GM19099 (cell line): Measurements from ENCODE around the gene CD247.

Source experiments
- POLR2A ChIP-seq: IDR thresholded peaks from 3 replicates; pipeline ENCODE4 v1.6.1; 2011; ENCODE audit warnings: low read depth; ENCODE audit not compliant: insufficient read length; ENCODE audit errors: extremely low read depth

Gene CD247

GRCh38 chr1:167546935-167547334 lies 28.6 kb upstream of the CD247 start:
- TF ChIP-seq POLR2A: no peak

DNA sequence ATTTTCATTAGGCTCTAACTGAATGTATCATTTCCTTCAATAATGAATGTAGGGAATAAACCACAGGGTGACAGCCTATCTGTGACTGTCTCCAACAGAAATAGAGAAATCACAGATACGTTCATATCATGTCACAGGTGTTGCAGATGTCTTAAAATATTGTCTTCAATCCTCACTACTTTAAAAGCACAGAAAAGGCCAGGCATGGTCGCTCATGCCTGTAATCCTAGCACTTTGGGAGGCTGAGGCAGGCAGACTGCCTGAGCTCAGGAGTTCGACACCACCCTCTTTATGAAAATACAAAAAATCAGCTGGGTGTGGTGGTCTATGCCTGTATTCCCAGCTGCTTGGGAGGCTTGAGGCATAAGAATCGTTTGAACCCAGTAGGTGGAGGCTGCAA lies 27.0 kb upstream of the CD247 start:
- no peak for TF ChIP-seq POLR2A

DNA sequence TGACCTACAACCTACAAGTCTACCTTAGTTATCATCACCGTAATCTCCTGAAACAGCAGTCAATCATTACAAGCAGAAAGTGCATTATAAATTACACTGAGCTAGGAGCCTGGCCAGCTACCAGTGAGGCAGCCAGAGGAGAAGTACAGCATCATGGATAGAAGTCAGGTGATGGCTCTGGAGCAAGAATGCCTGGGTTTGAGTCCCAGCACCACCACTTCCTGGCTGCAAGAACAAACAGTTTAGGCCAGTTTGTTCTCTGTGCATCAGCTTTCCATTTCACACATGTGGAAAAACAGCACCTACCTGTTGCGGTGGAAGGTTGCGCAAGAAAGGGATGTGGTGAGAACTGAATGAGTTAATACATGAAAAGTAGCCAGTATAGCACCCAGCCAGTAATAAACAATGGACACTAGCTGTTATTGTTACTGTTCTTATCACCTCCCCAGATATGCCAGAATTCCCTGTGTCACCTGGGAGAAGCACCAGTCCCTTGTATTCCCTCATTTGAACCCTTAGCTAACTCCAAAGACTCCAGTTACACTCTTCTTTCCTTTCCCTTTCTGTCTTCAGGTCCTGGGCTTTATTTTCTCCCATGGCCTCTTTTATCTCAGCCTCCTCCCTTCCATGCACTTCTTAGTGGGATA lies 26.2 kb upstream of the CD247 start:
- no peak for TF ChIP-seq POLR2A

- no peak for TF ChIP-seq POLR2A
Observed at GRCh38 chr1:167543199-167543990, 25.1 kb upstream of the CD247 start.

DNA sequence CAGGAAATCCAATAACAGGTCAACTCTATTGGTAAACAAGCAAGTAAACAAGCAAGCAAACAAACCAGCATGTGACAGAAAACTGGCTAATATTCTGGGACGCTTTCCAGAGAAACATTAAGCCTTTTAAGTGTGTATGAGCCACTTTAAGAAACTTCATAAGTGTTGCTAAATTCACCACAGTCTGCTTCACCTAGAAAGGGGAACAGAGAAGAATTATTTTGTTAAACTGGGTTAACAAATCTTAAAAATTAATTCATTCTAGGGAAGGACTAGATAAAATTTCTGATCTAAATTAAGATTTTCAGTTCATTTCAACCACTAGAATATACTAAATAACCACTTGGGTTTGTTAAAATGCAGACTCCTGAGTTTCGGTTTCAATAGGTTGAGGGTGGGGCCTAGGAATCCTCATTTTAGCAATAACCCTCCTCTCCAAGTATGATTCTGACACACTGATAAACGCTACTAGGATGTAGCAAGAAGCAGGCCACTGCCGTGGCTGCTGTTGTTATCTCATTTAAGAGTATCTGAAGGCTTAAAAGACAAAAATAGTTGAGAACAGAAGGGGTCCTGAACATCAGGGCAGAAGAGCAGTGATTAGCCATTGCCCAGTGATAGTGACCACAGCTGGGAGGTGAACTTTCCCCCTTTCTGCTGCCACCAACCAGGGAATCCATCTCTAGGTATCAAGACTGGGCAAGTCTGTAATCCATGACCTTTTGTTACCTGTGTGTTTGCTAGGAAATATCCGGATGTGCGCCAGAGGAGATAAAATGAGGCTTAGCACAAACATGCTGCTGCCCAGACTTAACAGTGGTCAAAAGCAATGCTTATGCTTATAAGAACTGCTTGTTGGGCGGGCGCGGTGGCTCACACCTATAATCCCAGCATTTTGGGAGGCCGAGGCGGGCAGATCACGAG lies 24.0 kb upstream of the CD247 start:
- no peak for TF ChIP-seq POLR2A

DNA sequence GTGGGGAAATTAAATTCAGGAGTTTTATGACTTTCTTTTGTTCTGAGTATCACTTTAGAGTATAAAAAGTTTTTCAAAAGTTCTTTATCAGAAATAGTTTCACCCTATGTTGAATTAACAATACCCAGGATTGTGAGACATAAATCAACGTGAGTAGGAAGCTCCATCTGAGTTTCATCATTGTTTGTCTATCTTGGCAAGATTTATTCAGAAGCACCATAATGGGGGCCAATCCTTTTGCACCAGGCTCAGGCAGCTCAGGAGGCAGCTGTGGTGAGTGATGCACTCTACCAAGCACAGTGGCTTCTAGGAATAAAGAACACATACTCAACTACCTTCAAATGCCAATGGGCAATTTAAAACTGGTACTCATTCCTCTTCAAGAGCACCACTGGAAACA lies 23.3 kb upstream of the CD247 start:
- TF ChIP-seq POLR2A: no peak

DNA sequence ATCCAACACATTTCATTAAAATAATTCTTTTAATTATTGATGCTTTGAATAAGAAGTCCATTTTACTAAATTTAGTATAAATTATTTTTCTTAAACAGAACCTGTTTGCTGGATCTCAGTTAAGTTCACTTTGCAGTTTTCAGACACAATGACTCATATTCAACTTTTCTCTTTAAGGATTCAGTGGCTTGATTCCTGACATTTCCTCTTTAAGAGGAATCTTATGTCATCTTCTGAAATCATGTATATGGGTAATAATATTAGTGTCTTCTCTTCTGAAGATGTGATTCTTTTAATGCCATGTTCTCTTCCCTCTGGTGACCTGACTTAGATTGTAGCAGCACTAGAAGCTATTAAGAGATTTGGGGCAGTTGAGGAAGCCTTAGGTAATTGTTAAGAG lies 22.7 kb upstream of the CD247 start:
- TF ChIP-seq POLR2A: no peak

- TF ChIP-seq POLR2A: no peak
Observed at GRCh38 chr1:167538657-167539056, 20.3 kb upstream of the CD247 start.

DNA sequence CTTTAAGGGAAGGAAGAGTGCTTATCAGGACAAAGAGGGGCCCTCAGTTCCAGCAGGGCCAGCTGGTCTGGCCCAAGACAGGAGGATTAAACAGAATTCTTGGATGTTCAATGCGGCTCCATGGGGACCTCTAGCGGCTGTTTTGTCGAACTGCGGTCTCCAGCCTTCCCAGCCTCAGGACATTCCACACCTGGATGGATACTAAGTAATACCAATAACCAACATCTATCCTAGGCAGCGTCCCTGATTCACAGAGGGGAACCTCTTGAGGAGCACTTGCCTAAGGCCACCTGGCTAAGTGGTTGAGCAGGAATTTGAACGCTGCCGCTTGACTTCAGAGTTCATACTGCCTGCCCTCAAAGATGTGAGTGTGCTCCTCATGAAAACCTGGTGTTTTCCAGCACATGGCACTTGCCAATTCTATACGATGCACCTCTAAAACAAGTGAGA lies 15.5 kb upstream of the CD247 start:
- no peak for TF ChIP-seq POLR2A

GRCh38 chr1:167532964-167533824 lies 14.9 kb upstream of the CD247 start:
- TF ChIP-seq POLR2A: no peak

GRCh38 chr1:167532375-167532774 lies 14.0 kb upstream of the CD247 start:
- no peak for TF ChIP-seq POLR2A

DNA sequence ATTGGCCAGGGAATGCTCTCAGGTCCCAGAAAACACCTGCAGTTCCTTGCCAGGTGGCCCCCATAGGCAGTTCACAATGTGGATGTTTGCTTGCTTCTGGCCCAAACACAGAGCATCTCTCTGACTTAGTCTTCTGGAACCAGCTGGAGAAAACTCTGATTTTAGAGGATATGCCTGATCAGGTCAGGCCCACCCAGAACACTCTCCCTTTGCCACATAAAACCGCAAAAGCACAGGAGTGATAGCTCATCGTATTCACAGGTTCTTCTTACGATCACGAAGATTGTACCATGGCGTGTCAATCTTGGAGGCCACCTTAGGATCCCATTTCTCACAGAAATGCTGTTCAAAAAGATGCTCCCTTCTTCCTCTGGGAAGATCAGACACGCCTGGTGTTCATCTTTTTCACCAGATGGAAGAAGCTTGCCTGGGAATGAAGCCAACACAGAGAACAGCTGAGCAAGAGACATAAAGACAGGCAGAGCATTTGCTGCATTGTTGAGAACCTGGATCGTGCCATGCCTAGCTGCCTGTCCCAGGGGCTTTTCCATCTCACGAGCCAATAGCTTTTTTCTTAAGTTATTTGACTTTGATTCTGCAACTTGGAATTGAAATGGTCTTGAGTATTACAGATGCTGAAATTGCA lies 11.6 kb upstream of the CD247 start:
- TF ChIP-seq POLR2A: no peak

GRCh38 chr1:167528057-167528728 lies 9.9 kb upstream of the CD247 start:
- no peak for TF ChIP-seq POLR2A
